WTC11 (cell line): ENCODE results near the gene EBP. TPM values are rescaled to one million over a fixed set of nuclear protein-coding genes. Genes with fewer than 3 reads are reported as not detected.

Source experiments
- ATAC-seq: fragments of 200-7000 bp; cut with Tn5 transposase; 2 replicates; pipeline ENCODE4 v1.10.0; 2021; ENCODE audit warnings: mild to moderate bottlenecking, moderate library complexity
- CTCF ChIA-PET: fragments of 300-600 bp; sonication (Branson Sonifier 250); formaldehyde crosslinking; loops from one replicate; lab custom pipeline; 2021; ENCODE audit warnings: antibody characterized with exemption; lab: Charles Lee
- POLR2A ChIA-PET: fragments of 350-600 bp; sonication (Branson Sonifier 250); formaldehyde crosslinking; loops from one replicate; lab custom pipeline; 2021; ENCODE audit warnings: antibody characterized with exemption; lab: Charles Lee
- DNase-seq: peaks from one replicate; pipeline ENCODE4 v3.0.0; 2021; ENCODE audit warnings: low spot score
- H3K27ac Mint-ChIP-seq: 2 replicates; pipeline ENCODE4 v1.8.0; 2021; ENCODE audit warnings: mixed read lengths
- H3K27me3 Mint-ChIP-seq: 2 replicates; pipeline ENCODE4 v1.8.0; 2021; ENCODE audit warnings: low read depth, mild to moderate bottlenecking, moderate library complexity, mixed read lengths
- H3K36me3 Mint-ChIP-seq: 2 replicates; pipeline ENCODE4 v1.8.0; 2021; ENCODE audit warnings: mixed read lengths
- H3K4me1 Mint-ChIP-seq: 2 replicates; pipeline ENCODE4 v1.8.0; 2022; ENCODE audit warnings: mixed read lengths
- H3K4me3 Mint-ChIP-seq: 2 replicates; pipeline ENCODE4 v1.8.0; 2021; ENCODE audit warnings: mild to moderate bottlenecking, moderate library complexity, mixed read lengths
- H3K9me3 Mint-ChIP-seq: 2 replicates; pipeline ENCODE4 v1.8.0; 2021; ENCODE audit warnings: mixed read lengths
- ATF1 ChIP-seq: sonication (generic); formaldehyde crosslinking; IDR thresholded peaks from 2 replicates; pipeline ENCODE4 v1.8.1; 2023; ENCODE audit warnings: mild to moderate bottlenecking, moderate library complexity, missing genetic modification reagents
- CREM ChIP-seq: sonication (generic); formaldehyde crosslinking; IDR thresholded peaks from 2 replicates; pipeline ENCODE4 v1.8.1; 2022; ENCODE audit warnings: mild to moderate bottlenecking, missing genetic modification reagents, moderate library complexity
- EMX1 ChIP-seq: fragments of 250-450 bp; sonication (Bioruptor Pico); IDR thresholded peaks from 2 replicates; pipeline ENCODE4 v1.8.0; 2021; ENCODE audit warnings: mild to moderate bottlenecking
- FOXK1 ChIP-seq: sonication (generic); formaldehyde crosslinking; IDR thresholded peaks from 2 replicates; pipeline ENCODE4 v1.8.0; 2022; ENCODE audit warnings: mild to moderate bottlenecking, moderate library complexity, missing genetic modification reagents
- GABPB1 ChIP-seq: sonication (generic); formaldehyde crosslinking; IDR thresholded peaks from 2 replicates; pipeline ENCODE4 v1.8.1; 2023; ENCODE audit warnings: mild to moderate bottlenecking, missing genetic modification reagents
- SMAD3 ChIP-seq: sonication (generic); formaldehyde crosslinking; IDR thresholded peaks from 2 replicates; pipeline ENCODE4 v1.8.0; 2022; ENCODE audit warnings: missing genetic modification reagents, mild to moderate bottlenecking, borderline replicate concordance
- SMAD4 ChIP-seq: sonication (generic); formaldehyde crosslinking; IDR thresholded peaks from 2 replicates; pipeline ENCODE4 v1.8.0; 2022; ENCODE audit warnings: mild to moderate bottlenecking, missing genetic modification reagents
- TEAD1 ChIP-seq: sonication (generic); formaldehyde crosslinking; IDR thresholded peaks from 2 replicates; pipeline ENCODE4 v1.8.0; 2022; ENCODE audit warnings: mild to moderate bottlenecking, missing genetic modification reagents
- TEAD4 ChIP-seq: sonication (generic); formaldehyde crosslinking; IDR thresholded peaks from 2 replicates; pipeline ENCODE4 v1.8.0; 2022; ENCODE audit warnings: mild to moderate bottlenecking, missing genetic modification reagents
- USF1 ChIP-seq: sonication (generic); formaldehyde crosslinking; IDR thresholded peaks from 2 replicates; pipeline ENCODE4 v1.8.0; 2022; ENCODE audit warnings: mild to moderate bottlenecking, missing genetic modification reagents
- ZNF138 ChIP-seq: sonication (generic); formaldehyde crosslinking; conservative IDR thresholded peaks from 2 replicates; pipeline ENCODE4 v1.8.1; 2022; ENCODE audit warnings: mild to moderate bottlenecking, moderate library complexity, missing genetic modification reagents
- ZNF281 ChIP-seq: sonication (generic); formaldehyde crosslinking; IDR thresholded peaks from 2 replicates; pipeline ENCODE4 v1.8.0; 2023; ENCODE audit warnings: mild to moderate bottlenecking, missing genetic modification reagents
- ZNF317 ChIP-seq: sonication (generic); formaldehyde crosslinking; IDR thresholded peaks from 2 replicates; pipeline ENCODE4 v1.8.1; 2023; ENCODE audit warnings: low read depth, mild to moderate bottlenecking, moderate library complexity, missing genetic modification reagents, borderline replicate concordance
- ZNF396 ChIP-seq: fragments of 250-450 bp; sonication (Bioruptor Pico); IDR thresholded peaks from 2 replicates; pipeline ENCODE4 v1.8.0; 2021; ENCODE audit warnings: mild to moderate bottlenecking, moderate library complexity, borderline replicate concordance
- ZNF532 ChIP-seq: fragments of 250-450 bp; sonication (Bioruptor Pico); IDR thresholded peaks from 2 replicates; pipeline ENCODE4 v1.9.0; 2021; ENCODE audit warnings: mild to moderate bottlenecking, borderline replicate concordance
- total RNA-seq: library from RNA; stranded (reverse); gene quantifications from 3 replicates; pipeline ENCODE4 v1.2.3, GENCODE V29; 2021
- TF ChIP-seq, protein P1 (sequence below): fragments of 200-600 bp; IDR thresholded peaks from 2 replicates; pipeline ENCODE4 v1.8.0; 2022; ENCODE audit warnings: antibody characterized with exemption
- TF ChIP-seq, protein P2 (sequence below): sonication (generic); formaldehyde crosslinking; IDR thresholded peaks from 2 replicates; pipeline ENCODE4 v1.8.0; 2022; ENCODE audit warnings: mild to moderate bottlenecking, missing genetic modification reagents

The EBP gene
- total RNA-seq, 1 experiment from 2014 or later: 129 TPM

DNA sequence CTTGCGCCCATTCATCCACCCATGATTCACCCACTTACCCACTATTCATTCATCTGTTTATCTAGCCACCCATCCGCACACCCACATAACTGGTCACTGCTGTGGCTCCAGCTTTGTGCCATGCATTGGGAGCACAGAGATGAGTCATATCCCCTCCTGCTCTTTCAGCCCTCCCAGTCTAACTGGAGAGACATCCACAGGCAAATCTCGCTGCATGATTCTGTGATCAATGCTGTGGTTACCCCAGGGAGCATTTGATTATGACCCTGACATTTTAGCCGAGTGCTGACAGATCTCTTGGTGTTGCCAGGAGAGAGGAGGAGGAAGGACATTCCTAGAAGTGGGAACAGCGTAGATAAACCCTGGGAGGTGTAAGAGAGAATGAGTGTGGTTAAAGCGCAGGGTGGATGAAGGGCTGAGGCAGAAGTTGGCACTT is 23.2 kb upstream of the EBP start:
- Mint-ChIP-seq H3K4me3 (no peak overlapping the region), H3K27me3 (no peaks in the 10 kb centered on the region), H3K36me3 (no peaks in the 10 kb centered on the region), H3K9me3 (no peaks in the 10 kb centered on the region), H3K27ac (no peak overlapping the region), H3K4me1 (no peaks in the 10 kb centered on the region)
- no peak for TF ChIP-seq USF1 (CRISPR knock-in tag)
- TF ChIP-seq ZNF317: no peak
- TF ChIP-seq, protein P1, sequence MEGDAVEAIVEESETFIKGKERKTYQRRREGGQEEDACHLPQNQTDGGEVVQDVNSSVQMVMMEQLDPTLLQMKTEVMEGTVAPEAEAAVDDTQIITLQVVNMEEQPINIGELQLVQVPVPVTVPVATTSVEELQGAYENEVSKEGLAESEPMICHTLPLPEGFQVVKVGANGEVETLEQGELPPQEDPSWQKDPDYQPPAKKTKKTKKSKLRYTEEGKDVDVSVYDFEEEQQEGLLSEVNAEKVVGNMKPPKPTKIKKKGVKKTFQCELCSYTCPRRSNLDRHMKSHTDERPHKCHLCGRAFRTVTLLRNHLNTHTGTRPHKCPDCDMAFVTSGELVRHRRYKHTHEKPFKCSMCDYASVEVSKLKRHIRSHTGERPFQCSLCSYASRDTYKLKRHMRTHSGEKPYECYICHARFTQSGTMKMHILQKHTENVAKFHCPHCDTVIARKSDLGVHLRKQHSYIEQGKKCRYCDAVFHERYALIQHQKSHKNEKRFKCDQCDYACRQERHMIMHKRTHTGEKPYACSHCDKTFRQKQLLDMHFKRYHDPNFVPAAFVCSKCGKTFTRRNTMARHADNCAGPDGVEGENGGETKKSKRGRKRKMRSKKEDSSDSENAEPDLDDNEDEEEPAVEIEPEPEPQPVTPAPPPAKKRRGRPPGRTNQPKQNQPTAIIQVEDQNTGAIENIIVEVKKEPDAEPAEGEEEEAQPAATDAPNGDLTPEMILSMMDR: no peak
- no peak for TF ChIP-seq ATF1 (CRISPR knock-in tag)
- TF ChIP-seq ZNF532 (CRISPR knock-in tag): no peak
- TF ChIP-seq FOXK1 (CRISPR knock-in tag): no peak
- TF ChIP-seq, protein P2, sequence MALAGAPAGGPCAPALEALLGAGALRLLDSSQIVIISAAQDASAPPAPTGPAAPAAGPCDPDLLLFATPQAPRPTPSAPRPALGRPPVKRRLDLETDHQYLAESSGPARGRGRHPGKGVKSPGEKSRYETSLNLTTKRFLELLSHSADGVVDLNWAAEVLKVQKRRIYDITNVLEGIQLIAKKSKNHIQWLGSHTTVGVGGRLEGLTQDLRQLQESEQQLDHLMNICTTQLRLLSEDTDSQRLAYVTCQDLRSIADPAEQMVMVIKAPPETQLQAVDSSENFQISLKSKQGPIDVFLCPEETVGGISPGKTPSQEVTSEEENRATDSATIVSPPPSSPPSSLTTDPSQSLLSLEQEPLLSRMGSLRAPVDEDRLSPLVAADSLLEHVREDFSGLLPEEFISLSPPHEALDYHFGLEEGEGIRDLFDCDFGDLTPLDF (CRISPR knock-in tag): no peak
- TF ChIP-seq TEAD4 (CRISPR knock-in tag): no peak
- TF ChIP-seq SMAD4 (CRISPR knock-in tag): no peak
- TF ChIP-seq ZNF396: no peak
- no peak for TF ChIP-seq ZNF138
- DNase-seq (no peak), ATAC-seq (no peak)
- ChIA-PET CTCF (no interaction called here), POLR2A (no interaction called here)

GRCh38 chrX:48504261-48504660 is 17.3 kb upstream of the EBP start:
- no peak for TF ChIP-seq SMAD3 (CRISPR knock-in tag)
- TF ChIP-seq, all 79 proteins: peak for 0
- no peaks in the 10 kb centered on the region; the same call in 1 of the 2 replicates for H3K27me3 Mint-ChIP-seq
- ChIA-PET POLR2A (no interaction called here), CTCF (interaction anchor here (1.2 kb wide), 1 partner anchor 10 kb away, joined by 5 read pairs; no protein-coding TSS in a partner anchor)
- no peak overlapping the region for H3K4me3 Mint-ChIP-seq
- ATAC-seq (no peak), DNase-seq (no peak)
- no peaks in the 10 kb centered on the region for H3K4me1 Mint-ChIP-seq
- H3K36me3 Mint-ChIP-seq: no peaks in the 10 kb centered on the region
- no peak overlapping the region for H3K27ac Mint-ChIP-seq
- no peaks in the 10 kb centered on the region for H3K9me3 Mint-ChIP-seq

GRCh38 chrX:48505481-48505880 is 16.1 kb upstream of the EBP start:
- CTCF ChIA-PET: no interaction called here

More at GRCh38 chrX:48505481-48505880, 16.1 kb upstream of the EBP start:
- no peak for TF ChIP-seq ATF1 (CRISPR knock-in tag)
- no peak for TF ChIP-seq ZNF281 (CRISPR knock-in tag)
- no peak for TF ChIP-seq EMX1 (CRISPR knock-in tag)
- no peak for TF ChIP-seq CREM
- TF ChIP-seq GABPB1 (CRISPR knock-in tag): no peak
- TF ChIP-seq TEAD1 (CRISPR knock-in tag): no peak
- no peaks in the 10 kb centered on the region for H3K36me3 Mint-ChIP-seq
- ATAC-seq: no peak
- H3K4me1 Mint-ChIP-seq: peaks cover 7% of the 10 kb centered on the region
- POLR2A ChIA-PET: no interaction called here
- no peaks in the 10 kb centered on the region; the same call in none of the 2 replicates for H3K27me3 Mint-ChIP-seq
- H3K27ac Mint-ChIP-seq: no peak overlapping the region
- no peaks in the 10 kb centered on the region for H3K9me3 Mint-ChIP-seq
- no peak overlapping the region for H3K4me3 Mint-ChIP-seq
- DNase-seq: no peak
